Epithelial cell of prostate (primary cell): ENCODE results near the gene COL11A1.
A peak's percentile ranks its signal among the peaks of the same experiment; 100 is the strongest.
"Not testable (repeated sequence)": the region's sequence is repeated elsewhere in the genome, so short reads cannot be mapped to it uniquely, and the experiment has no call there.

Source experiments
- DNase-seq: peaks from one replicate; pipeline ENCODE4 v3.0.0-alpha.2; 2011; ENCODE audit warnings: low read depth, low spot score
- H3K27ac ChIP-seq: fragments of 450-650 bp; 2 replicates; pipeline ENCODE4 v1.5.1; 2017; ENCODE audit warnings: mild to moderate bottlenecking

The COL11A1 gene

GRCh38 chr1:102851616-102852015, 256.7 kb downstream of the COL11A1 start:
- DNase-seq: no peak
- no peak overlapping the region for H3K27ac ChIP-seq

- DNase-seq: no peak
- H3K27ac ChIP-seq: no peak overlapping the region
These were observed 265.7 kb downstream of the COL11A1 start for GRCh38 chr1:102842606-102843005.

GRCh38 chr1:102840741-102841140, 267.6 kb downstream of the COL11A1 start:
- no peak overlapping the region for H3K27ac ChIP-seq
- DNase-seq: no peak

DNA sequence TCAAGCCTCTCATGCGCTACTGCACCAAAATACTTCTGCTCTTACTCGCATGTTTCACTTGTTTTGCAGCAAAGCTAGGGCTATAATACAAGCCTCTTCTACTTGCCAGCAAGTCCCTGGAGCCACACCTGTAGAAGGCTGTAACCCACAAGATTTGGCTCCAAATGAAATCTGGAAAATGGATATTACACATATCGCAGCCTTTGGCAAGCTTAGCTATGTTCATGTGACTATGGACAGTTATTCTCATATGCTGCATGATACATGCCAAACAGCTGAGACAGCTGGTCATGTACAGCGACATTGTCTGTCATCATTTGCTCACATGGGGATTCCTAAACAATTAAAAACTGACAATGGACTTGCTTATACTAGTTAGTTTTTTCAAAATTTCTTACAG, 270.3 kb downstream of the COL11A1 start:
- no peak for DNase-seq
- peak overlapping the region; percentile 9 for H3K27ac ChIP-seq

GRCh38 chr1:102837551-102837950, 270.8 kb downstream of the COL11A1 start:
- DNase-seq: no peak
- peak overlapping the region; percentile 9 for H3K27ac ChIP-seq

- no peak for DNase-seq
- peak overlapping the region; percentile 9 for H3K27ac ChIP-seq
These were observed 271.3 kb downstream of the COL11A1 start for GRCh38 chr1:102836991-102837390.

- peak overlapping the region; percentile 14 for H3K27ac ChIP-seq
- no peak for DNase-seq
These were observed 273.5 kb downstream of the COL11A1 start for GRCh38 chr1:102834688-102835320.

DNA sequence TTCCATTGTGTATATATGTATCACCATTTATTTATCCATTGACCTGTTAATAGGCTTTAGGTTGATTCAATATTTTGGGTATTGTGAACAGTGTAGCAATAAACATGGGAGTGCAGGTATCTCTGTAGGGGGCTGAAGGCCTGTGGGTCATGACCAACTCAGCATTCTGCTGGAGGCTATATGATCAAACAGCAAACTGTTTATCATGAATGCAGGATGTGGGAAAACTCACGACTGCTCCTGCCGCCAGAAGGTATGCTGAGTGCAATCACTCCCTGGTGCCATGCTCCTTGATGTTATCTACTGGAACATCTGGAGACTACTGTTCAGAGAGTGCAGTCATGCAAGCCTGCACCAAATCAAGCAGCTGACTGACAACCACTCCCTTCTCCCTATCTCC, 275.2 kb downstream of the COL11A1 start:
- H3K27ac ChIP-seq: no peak overlapping the region

DNA sequence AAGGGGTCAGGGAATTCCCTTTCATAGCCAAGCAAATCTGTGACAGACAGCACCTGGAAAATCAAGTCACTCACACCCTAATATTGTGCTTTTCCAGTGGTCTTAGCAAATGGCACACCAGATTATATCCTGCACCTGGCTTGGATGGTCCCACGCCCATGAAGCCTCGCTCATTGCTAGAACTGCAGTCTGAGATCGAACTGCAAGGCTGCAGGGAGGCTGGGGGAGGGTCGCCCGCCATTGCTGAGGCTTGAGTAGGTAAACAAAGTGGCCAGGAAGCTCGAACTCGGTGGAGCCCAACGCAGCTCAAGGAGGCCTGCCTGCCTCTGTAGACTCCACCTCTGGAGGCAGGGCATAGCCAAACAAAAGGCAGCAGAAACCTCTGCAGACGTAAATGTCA, 281.6 kb downstream of the COL11A1 start:
- not testable (repeated sequence) for H3K27ac ChIP-seq, DNase-seq

More for the DNA sequence above, 275.2 kb downstream of the COL11A1 start:
- no peak for DNase-seq
